ENCODE measurements around the gene RIMBP2.
"Not testable (repeated sequence)": the region's sequence is repeated elsewhere in the genome, so short reads cannot be mapped to it uniquely, and the experiment has no call there.

RIMBP2 gene

DNA sequence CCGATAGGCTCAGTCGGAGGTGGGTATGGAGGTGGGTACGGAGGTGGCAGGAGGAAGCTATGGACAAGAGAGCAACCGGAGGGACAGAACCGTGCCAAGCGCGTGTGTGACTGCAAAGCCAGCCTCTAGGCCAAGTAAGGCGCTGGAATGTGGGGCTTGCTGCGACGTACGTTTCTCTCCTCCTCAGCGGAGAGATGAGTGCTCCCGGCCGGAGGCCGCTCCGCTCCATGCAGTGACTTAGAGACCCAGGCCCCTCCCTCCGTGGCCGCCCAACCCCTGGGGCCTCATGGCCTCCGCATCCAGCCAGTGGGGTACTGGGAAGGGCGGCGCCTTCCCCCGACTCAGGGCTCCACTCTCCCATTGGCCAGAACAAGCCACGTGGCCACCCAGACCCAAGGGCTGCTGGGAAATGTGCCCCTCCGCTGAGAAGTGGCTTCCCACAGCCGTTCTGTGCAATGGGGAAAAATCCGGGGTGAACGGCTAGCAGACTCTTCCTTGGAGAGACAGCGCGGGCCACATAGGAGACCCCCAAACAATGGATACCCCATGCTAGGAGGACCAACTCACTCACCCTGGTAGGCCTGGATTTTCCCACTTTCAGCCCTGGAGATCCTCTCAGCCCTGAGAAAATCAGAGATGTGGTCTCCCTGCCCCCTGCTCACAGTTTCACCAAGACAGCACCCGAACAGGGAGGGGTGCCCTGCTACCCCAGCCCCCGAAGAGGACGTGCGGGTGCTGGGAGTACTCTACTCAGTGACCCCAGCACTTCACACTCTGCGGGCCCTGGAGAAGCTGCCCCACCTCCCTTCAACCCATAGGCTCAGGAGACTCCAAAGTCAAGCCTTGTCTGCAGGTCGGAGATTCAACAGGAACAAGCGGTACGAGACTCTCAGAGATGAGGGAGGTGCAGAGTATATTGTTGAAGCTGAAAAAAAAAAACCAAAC lies 66.7 kb downstream of the RIMBP2 start:
- Histone ChIP-seq H3K56ac (ENCODE audit: low read length) (no peak overlapping the region), H3K27me3 (ENCODE audit: insufficient read depth, low read length, poor library complexity) (no peaks in the 10 kb centered on the region), H3K79me2 (ENCODE audit: control insufficient read depth, insufficient read depth, low read length) (no peaks in the 10 kb centered on the region), H3K23ac (ENCODE audit: low read length) (no peak overlapping the region), H3K36me3 (ENCODE audit: control insufficient read depth, insufficient read depth, low read length) (no peaks in the 10 kb centered on the region), H3K4me3 (ENCODE audit: low read length) (no peak overlapping the region), H3K4me1 (ENCODE audit: control insufficient read depth, low read depth, low read length) (no peaks in the 10 kb centered on the region), H2BK120ac (ENCODE audit: low read depth, low read length) (no peak overlapping the region), H4K8ac (ENCODE audit: low read depth, low read length) (no peak overlapping the region), H4K5ac (ENCODE audit: low read length) (no peak overlapping the region), H3K27ac (ENCODE audit: low read depth, low read length) (no peak overlapping the region), H3K18ac (ENCODE audit: low read length) (no peak overlapping the region), H2BK5ac (ENCODE audit: low read length) (no peak overlapping the region), H3K4me2 (ENCODE audit: low read length) (no peak overlapping the region), H3K4ac (ENCODE audit: low read depth, low read length) (no peak overlapping the region), H3K79me1 (ENCODE audit: low read length) (no peaks in the 10 kb centered on the region), H2BK15ac (replicated peaks; ENCODE audit: low read depth) (no peak overlapping the region), H2AK5ac (ENCODE audit: low read length) (no peak overlapping the region), H3K9ac (ENCODE audit: low read length) (no peak overlapping the region)
- DNase-seq = no peak
- WGBS (ENCODE audit: extremely low coverage, insufficient coverage, low lambda C conversion rate) = no CpG with 5 or more reads among the region's 37 CpGs

- H4K5ac ChIP-seq (ENCODE audit: low read length) = no peak overlapping the region
- no peak overlapping the region for H2BK5ac ChIP-seq (ENCODE audit: low read length)
- H4K8ac ChIP-seq (ENCODE audit: low read depth, low read length) = no peak overlapping the region
- H3K4me2 ChIP-seq (ENCODE audit: low read length) = no peak overlapping the region
- DNase-seq = no peak
- H3K4me1 ChIP-seq (ENCODE audit: control insufficient read depth, low read depth, low read length) = no peaks in the 10 kb centered on the region
- H3K23ac ChIP-seq (ENCODE audit: low read length) = no peak overlapping the region
- no peak overlapping the region for H3K27ac ChIP-seq (ENCODE audit: low read depth, low read length)
- no peak overlapping the region for H3K4me3 ChIP-seq (ENCODE audit: low read length)
- no peak overlapping the region for H2AK5ac ChIP-seq (ENCODE audit: low read length)
- no peak overlapping the region for H3K4ac ChIP-seq (ENCODE audit: low read depth, low read length)
- no peaks in the 10 kb centered on the region for H3K36me3 ChIP-seq (ENCODE audit: control insufficient read depth, insufficient read depth, low read length)
- H3K9ac ChIP-seq (ENCODE audit: low read length) = no peak overlapping the region
- no peak overlapping the region for H2BK120ac ChIP-seq (ENCODE audit: low read depth, low read length)
- peak overlapping the region; percentile 7 for H3K56ac ChIP-seq (ENCODE audit: low read length)
- H3K27me3 ChIP-seq (ENCODE audit: insufficient read depth, low read length, poor library complexity) = no peaks in the 10 kb centered on the region
- no peak overlapping the region for H3K18ac ChIP-seq (ENCODE audit: low read length)
- H3K79me2 ChIP-seq (ENCODE audit: control insufficient read depth, insufficient read depth, low read length) = no peaks in the 10 kb centered on the region
- no peak overlapping the region for H2BK15ac ChIP-seq (replicated peaks; ENCODE audit: low read depth)
- H3K79me1 ChIP-seq (ENCODE audit: low read length) = no peaks in the 10 kb centered on the region
- no CpG with 5 or more reads among the region's 13 CpGs for WGBS (ENCODE audit: extremely low coverage, insufficient coverage, low lambda C conversion rate)
Measured at GRCh38 chr12:130647814-130648213, 68.3 kb downstream of the RIMBP2 start.

- Histone ChIP-seq H3K4me3 (ENCODE audit: low read length) (no peak overlapping the region), H3K4me2 (ENCODE audit: low read length) (no peak overlapping the region), H3K9ac (ENCODE audit: low read length) (no peak overlapping the region), H3K27me3 (ENCODE audit: insufficient read depth, low read length, poor library complexity) (no peaks in the 10 kb centered on the region), H2BK5ac (ENCODE audit: low read length) (no peak overlapping the region), H3K23ac (ENCODE audit: low read length) (no peak overlapping the region), H3K36me3 (ENCODE audit: control insufficient read depth, insufficient read depth, low read length) (no peaks in the 10 kb centered on the region), H4K8ac (ENCODE audit: low read depth, low read length) (no peak overlapping the region), H2AK5ac (ENCODE audit: low read length) (no peak overlapping the region), H3K18ac (ENCODE audit: low read length) (no peak overlapping the region), H2BK15ac (replicated peaks; ENCODE audit: low read depth) (no peak overlapping the region), H3K4me1 (ENCODE audit: control insufficient read depth, low read depth, low read length) (no peaks in the 10 kb centered on the region), H3K27ac (ENCODE audit: low read depth, low read length) (no peak overlapping the region), H3K4ac (ENCODE audit: low read depth, low read length) (no peak overlapping the region), H4K5ac (ENCODE audit: low read length) (no peak overlapping the region), H2BK120ac (ENCODE audit: low read depth, low read length) (no peak overlapping the region), H3K56ac (ENCODE audit: low read length) (no peak overlapping the region), H3K79me2 (ENCODE audit: control insufficient read depth, insufficient read depth, low read length) (no peaks in the 10 kb centered on the region), H3K79me1 (ENCODE audit: low read length) (no peaks in the 10 kb centered on the region)
- DNase-seq = no peak
- no CpG with 5 or more reads among the region's 16 CpGs for WGBS (ENCODE audit: extremely low coverage, insufficient coverage, low lambda C conversion rate)
Measured at GRCh38 chr12:130646716-130647370, 69.3 kb downstream of the RIMBP2 start.

GRCh38 chr12:130646191-130646590 lies 69.9 kb downstream of the RIMBP2 start:
- not testable (repeated sequence) for DNase-seq; H3K4me2 ChIP-seq (ENCODE audit: low read length); H3K4me3 ChIP-seq (ENCODE audit: low read length); H3K4ac ChIP-seq (ENCODE audit: low read depth, low read length); H3K23ac ChIP-seq (ENCODE audit: low read length); H4K8ac ChIP-seq (ENCODE audit: low read depth, low read length); H2BK120ac ChIP-seq (ENCODE audit: low read depth, low read length); H3K18ac ChIP-seq (ENCODE audit: low read length); H2AK5ac ChIP-seq (ENCODE audit: low read length); H3K56ac ChIP-seq (ENCODE audit: low read length); H3K27ac ChIP-seq (ENCODE audit: low read depth, low read length); H3K4me1 ChIP-seq (ENCODE audit: control insufficient read depth, low read depth, low read length); H3K36me3 ChIP-seq (ENCODE audit: control insufficient read depth, insufficient read depth, low read length); H4K5ac ChIP-seq (ENCODE audit: low read length); H3K27me3 ChIP-seq (ENCODE audit: insufficient read depth, low read length, poor library complexity); H2BK15ac ChIP-seq (replicated peaks; ENCODE audit: low read depth); H2BK5ac ChIP-seq (ENCODE audit: low read length); H3K79me2 ChIP-seq (ENCODE audit: control insufficient read depth, insufficient read depth, low read length); H3K79me1 ChIP-seq (ENCODE audit: low read length); H3K9ac ChIP-seq (ENCODE audit: low read length)
- no CpG with 5 or more reads among the region's 4 CpGs for WGBS (ENCODE audit: extremely low coverage, insufficient coverage, low lambda C conversion rate)

- Histone ChIP-seq H3K4me3 (ENCODE audit: low read length) (no peak overlapping the region), H3K23ac (ENCODE audit: low read length) (no peak overlapping the region), H2BK15ac (replicated peaks; ENCODE audit: low read depth) (no peak overlapping the region), H3K36me3 (ENCODE audit: control insufficient read depth, insufficient read depth, low read length) (no peaks in the 10 kb centered on the region), H3K79me2 (ENCODE audit: control insufficient read depth, insufficient read depth, low read length) (no peaks in the 10 kb centered on the region), H3K79me1 (ENCODE audit: low read length) (no peaks in the 10 kb centered on the region), H3K4me1 (ENCODE audit: control insufficient read depth, low read depth, low read length) (no peaks in the 10 kb centered on the region), H2BK120ac (ENCODE audit: low read depth, low read length) (no peak overlapping the region), H4K5ac (ENCODE audit: low read length) (no peak overlapping the region), H3K27ac (ENCODE audit: low read depth, low read length) (no peak overlapping the region), H4K8ac (ENCODE audit: low read depth, low read length) (no peak overlapping the region), H3K9ac (ENCODE audit: low read length) (no peak overlapping the region), H3K27me3 (ENCODE audit: insufficient read depth, low read length, poor library complexity) (no peaks in the 10 kb centered on the region), H3K4ac (ENCODE audit: low read depth, low read length) (no peak overlapping the region), H2BK5ac (ENCODE audit: low read length) (no peak overlapping the region), H3K4me2 (ENCODE audit: low read length) (no peak overlapping the region), H3K18ac (ENCODE audit: low read length) (no peak overlapping the region), H2AK5ac (ENCODE audit: low read length) (no peak overlapping the region), H3K56ac (ENCODE audit: low read length) (no peak overlapping the region)
- DNase-seq = no peak
- no CpG with 5 or more reads among the region's 2 CpGs for WGBS (ENCODE audit: extremely low coverage, insufficient coverage, low lambda C conversion rate)
Measured at GRCh38 chr12:130645751-130646150, 70.3 kb downstream of the RIMBP2 start.

All from mesendoderm (in vitro differentiated cells).